HG03066 (cell line): ENCODE data around the gene RAB17.

ENCODE experiments used
- ATAC-seq: cut with Tn5 transposase; IDR thresholded peaks from one replicate; pipeline ENCODE4 v1.9.1; 2021; ENCODE audit warnings: low read depth; ENCODE audit not compliant: unreplicated experiment

The RAB17 gene, protein sequence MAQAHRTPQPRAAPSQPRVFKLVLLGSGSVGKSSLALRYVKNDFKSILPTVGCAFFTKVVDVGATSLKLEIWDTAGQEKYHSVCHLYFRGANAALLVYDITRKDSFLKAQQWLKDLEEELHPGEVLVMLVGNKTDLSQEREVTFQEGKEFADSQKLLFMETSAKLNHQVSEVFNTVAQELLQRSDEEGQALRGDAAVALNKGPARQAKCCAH

GRCh38 chr2:237590272-237591140, at the start of gene RAB17:
RAB17 (minus strand) TSS chr2:237590734; CDS start chr2:237586154, 4,580 bp downstream.
- ATAC-seq: no peak

DNA sequence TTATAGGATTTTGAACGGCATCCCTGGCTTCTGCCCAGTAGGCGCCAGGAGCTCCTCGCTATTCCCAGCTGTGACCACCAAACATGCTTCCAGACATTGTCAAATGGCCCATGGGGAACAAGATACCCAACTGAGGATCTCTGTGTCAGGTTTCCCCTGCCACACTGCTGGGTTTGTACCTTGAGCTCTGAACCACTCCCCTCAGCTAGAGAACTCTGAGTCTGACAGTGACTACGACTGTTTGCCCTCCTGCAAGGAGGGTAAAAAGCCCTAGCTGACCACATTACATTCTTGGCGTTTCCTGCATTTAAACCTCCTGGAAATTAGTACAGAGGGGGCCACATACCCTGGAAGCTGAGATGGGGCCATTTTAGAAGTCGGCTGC, 49.3 kb upstream of the RAB17 start:
- ATAC-seq: no peak

GRCh38 chr2:237639052-237639835, 48.7 kb upstream of the RAB17 start:
- no peak for ATAC-seq

- no peak for ATAC-seq
Measured at GRCh38 chr2:237638176-237638575, 47.6 kb upstream of the RAB17 start.

DNA sequence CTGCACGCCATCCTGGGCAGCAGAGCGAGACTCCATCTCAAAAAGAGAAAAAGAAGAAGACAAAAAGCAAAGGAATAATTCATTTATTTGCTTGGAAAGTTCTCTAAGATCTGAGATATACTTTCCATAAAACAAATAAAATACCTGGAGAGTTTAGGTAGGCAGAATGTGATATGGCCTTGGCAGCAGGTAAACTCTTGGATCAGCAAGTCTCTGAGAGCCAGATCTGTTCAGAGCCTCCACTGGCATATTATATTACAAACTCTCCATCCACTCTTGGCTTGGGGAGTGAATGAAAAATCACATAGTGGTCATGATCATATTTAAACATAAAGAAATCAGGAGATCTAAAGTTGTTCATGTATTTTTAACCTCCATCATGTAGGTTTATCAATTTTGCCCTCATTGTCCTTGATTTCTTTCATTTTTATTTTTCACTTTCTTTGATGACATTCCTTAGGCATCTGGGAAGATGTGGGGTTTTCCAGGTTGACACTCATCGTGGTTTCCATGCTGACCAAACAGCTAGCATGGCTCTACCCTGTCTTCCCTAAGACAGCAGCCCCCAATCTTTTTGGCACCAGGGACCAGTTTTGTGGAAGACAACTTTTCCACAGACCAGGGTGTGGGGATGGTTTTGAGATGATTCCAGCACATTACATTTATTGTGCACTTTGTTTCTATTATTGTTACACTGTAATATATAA, 47.0 kb upstream of the RAB17 start:
- ATAC-seq: no peak

- ATAC-seq: no peak
Measured at GRCh38 chr2:237636578-237636977, 46.0 kb upstream of the RAB17 start.

DNA sequence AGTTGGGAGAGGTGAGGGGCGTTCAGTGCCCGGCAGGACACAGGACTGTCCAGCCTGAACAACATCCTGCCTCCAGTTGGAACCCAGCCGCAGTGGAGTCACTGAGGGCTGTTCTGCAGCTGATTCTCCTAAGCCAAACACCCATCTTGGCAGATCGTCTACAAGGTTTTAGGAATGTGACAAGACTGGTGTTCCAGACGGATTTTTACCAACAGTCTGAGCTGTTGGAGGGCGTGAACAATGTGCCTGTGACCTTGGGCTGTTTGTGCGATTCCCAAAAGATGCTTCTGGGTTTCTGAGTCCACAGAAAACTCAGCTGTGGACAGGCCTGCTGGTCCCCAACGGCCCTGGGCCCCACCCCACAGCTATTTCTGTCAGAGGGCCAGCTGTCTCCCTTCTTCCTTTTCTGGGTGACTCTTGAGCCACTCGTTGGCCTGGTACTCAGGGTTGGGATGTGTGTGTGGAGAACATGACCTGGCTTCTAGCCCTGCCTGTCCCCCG, 42.6 kb upstream of the RAB17 start:
- ATAC-seq: no peak

DNA sequence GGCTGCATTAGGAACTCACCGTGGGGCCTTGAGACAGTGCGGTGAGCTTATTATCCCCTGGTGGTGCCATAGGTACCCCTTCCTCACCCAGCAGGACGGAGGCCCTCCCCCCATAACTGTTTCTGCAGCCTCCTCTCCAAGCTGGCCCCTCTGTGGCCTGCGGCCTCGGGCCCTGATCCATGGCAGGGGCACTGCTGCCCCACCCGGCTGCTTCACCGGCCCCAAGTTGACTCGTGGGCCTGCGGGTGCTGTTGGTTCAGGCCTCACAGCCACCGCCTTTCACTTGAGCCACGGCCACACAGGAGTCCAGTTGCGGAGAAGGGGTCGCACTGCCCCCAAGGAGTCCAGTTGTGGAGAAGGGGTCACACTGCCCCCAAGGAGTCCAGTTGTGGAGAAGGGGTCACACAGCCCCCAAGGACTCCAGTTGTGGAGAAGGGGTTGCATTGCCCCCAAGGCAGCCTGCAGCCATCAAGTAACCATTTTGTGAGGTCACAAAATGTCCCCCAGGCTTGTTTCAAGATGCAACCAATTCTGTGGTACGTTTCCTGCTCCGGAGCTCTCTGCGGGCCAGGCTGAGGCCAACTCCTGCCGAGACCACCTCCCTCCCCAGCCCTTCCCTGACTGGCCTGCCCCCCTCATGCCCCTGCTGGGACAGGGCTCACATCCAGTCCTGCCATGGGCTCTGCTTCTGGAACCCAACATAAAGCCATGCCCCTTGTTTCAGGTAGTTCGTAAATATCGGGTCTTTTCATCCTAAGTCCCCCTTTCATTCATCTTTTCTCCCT, 41.5 kb upstream of the RAB17 start:
- no peak for ATAC-seq

DNA sequence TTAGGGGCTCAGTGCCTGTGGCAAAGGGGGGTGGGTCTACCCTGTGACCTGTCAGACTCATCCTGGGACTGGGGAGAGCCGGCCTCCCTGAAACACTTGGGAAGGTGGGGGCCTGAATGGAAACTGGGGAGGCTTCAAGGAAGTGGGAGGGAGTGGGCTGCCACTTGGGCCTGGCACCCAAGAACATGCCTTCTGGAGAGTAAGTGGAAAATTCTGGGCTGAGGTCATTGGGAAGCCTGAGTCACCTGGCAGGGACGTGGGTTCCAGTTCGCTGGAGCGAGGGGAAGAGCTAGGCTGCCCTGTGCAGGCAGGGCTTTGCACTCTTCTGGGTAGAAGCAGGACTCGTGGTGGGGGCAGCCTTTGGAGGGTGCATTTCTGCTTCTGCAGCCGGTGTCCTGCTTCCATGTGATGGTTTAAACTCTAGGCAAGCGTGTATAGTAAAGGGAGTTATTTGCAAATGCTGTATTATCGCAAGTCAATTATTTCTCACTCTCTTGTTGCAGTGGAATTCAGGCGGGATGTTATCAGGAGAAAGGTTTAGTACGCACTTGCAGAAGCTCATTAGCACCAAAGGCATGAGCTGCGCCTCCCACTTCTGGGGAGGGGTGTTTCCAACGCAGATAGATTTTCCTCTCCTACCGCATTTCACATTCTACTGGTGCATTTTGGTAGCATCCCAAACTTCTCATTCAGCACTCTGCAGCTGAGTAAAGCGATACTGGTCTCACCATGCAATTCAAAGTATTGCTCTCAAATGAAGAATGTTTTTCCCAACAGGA, 40.7 kb upstream of the RAB17 start:
- no peak for ATAC-seq

- ATAC-seq: no peak
Measured at GRCh38 chr2:237630216-237631000, 39.9 kb upstream of the RAB17 start.

DNA sequence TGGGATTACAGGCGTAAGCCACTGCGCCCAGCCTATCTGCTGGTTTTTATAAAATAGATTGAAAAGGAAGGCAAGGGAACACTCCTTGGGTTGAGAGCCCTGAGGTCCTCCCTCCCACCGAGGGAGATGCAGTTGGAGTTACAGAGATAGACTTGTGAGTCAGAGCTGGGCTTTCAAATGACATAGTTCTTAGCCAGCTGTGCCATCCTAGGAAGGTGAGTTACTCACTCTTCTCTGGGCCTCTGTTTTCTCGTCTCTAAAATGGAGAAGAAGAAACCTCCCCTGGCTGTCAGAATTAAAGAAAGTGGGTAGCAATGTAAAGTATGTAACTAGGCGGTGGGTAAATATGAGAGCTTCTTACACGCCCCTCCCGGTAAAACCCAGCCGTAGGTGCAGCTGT, 39.2 kb upstream of the RAB17 start:
- no peak for ATAC-seq

- ATAC-seq: no peak
Measured at GRCh38 chr2:237629188-237629534, 38.6 kb upstream of the RAB17 start.

- no peak for ATAC-seq
Measured at GRCh38 chr2:237628247-237629187, 38.0 kb upstream of the RAB17 start.

DNA sequence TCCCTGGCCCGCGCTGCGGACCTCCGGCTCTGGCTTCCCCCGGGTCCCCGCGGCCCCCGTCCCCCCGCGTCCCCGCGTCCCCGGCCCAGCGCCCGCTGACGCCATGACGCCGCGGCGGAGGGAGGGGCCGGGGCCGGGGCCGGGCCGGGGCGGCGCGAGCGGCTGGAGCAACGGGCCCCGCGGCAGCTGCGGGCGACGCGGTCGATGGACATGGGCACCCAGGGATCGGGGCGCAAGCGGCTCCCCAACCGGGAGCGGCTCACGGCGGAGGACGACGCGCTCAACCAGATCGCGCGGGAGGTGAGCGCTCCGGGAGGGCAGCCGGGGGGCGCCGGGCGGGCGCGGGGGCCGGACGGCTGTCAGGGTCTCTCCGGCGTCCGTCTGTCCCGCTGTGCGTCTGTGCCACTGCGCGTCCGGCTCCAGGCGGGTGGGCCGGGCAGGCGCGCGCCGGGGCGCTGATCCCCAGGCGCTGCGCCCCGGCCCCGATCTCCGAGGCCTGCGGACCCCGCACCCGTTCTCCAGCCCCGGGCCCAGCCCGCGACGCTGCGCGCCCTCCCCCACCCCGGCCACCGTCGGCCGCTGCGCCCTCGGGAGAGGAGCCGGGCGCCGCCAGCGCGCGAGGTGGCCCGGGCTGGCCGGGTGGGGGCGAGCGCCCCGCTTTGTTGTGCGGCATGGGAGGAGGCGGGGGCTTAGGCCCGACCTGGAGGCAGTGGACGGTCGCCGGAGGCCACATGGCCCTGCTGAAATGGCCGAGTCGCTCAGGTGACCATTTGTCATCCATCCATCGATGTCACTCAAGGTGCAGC, 37.1 kb upstream of the RAB17 start, which contains the start of gene LRRFIP1:
Gene LRRFIP1 (plus strand): TSS at position 147 of the 806 bp plus-strand sequence. CDS start 58 bp downstream, at position 205.
- no peak for ATAC-seq

- no peak for ATAC-seq
Measured at GRCh38 chr2:237626813-237627440, 36.4 kb upstream of the RAB17 start.

DNA sequence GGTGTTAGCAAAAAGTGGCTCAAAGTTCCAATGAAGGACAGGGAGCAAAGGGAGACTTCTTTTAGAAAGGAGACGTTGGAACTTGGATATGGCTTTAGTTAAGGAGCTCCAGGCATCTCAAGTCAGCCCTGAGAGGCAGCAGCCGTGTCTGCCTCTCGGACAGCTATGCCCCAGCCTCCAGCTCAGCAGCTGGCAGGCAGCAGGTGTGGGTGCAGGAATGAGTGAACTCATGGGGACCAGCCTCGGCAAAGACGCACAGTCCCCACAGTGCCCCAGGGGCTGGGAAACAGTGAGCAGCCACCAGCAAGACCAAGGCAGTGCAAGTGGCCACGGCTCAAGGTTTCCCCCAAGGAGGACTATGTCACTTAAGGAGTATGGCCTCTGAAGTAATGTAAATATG, 35.2 kb upstream of the RAB17 start:
- ATAC-seq: no peak
